GM19397 (cell line): Measurements from ENCODE around the gene PHIP.
"Not testable (repeated sequence)": the region's sequence is repeated elsewhere in the genome, so short reads cannot be mapped to it uniquely, and the experiment has no call there.

Experiments used
- ATAC-seq: cut with Tn5 transposase; IDR thresholded peaks from one replicate; pipeline ENCODE4 v1.9.1; 2021; ENCODE audit warnings: mild to moderate bottlenecking, moderate library complexity; ENCODE audit not compliant: unreplicated experiment

The PHIP gene

GRCh38 chr6:78942446-78942845 is 135.6 kb downstream of the PHIP start:
- ATAC-seq: no peak

- no peak for ATAC-seq
These were observed 141.5 kb downstream of the PHIP start for GRCh38 chr6:78936515-78936914.

DNA sequence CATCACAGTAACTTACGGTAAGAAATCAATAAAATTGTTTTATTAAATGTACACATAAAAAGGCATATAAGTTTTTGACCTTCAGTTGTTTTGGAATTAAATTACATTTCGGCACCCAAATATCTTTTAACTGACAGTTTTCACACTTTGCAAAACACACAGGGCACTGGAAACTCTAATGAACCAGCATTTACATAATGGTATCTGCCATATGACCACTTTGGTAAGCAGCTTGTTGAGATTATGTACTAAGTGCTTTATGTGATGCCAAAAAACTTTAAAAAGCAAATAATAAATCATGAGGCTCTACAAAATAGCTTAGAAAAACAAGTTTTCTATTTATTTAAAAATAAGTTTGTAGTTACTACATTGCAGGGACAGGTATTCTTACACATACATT is 142.5 kb downstream of the PHIP start:
- ATAC-seq: no peak

DNA sequence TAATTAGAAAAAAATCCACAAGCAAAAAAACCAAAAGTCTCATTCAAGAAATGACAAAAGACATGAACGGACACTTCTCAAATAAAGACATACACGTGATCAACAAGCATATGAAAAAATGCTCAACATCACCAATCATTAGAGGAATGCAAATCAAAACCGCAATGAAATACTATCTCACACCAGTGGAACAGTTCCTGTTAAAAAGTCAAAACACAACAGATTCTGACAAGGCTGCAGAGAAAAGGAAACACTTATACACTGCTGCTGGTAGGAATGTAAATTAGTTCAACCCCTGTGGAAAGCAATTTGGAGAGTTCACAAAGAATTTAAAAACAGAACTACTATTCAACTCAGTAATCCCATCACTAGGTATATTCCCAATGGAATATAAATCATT is 152.7 kb downstream of the PHIP start:
- ATAC-seq: no peak

- ATAC-seq: not testable (repeated sequence)
These were observed 156.9 kb downstream of the PHIP start for GRCh38 chr6:78921168-78921567.

DNA sequence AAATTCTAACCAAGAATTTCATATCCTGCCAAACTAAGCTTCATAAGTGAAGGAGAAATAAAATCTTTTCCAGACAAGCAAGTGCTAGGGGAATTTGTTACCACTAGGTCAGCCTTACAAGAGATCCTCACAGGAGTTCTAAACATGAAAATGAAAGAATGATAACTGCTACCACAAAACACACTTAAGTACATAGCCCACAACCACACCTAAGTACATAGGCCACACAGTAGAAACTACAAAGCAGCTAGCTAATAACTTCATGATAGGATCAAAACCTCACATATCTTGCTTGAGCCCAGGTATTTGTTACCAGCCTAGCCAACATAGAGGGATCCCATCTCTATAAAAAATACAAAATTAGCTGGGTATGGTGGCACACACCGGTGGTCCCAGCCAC is 160.3 kb downstream of the PHIP start:
- ATAC-seq: no peak

DNA sequence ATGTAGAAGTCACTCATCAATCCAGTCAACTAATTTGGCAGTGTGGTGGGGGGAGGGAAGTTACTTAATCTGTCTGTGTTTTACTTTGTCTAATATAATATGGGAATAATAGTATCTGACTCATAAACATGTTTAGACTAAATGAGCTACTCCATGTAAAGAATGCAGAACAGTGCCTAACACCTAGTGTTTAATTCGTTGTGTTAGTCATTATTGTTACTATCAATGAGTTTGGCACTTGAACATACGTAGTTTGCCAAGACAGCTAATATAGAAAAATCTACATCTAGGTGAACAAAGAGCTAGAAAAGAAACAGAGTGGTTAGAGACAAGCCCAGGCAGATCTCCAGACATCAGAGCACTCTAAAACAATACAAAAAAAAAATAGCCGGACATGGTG is 161.6 kb downstream of the PHIP start:
- no peak for ATAC-seq

DNA sequence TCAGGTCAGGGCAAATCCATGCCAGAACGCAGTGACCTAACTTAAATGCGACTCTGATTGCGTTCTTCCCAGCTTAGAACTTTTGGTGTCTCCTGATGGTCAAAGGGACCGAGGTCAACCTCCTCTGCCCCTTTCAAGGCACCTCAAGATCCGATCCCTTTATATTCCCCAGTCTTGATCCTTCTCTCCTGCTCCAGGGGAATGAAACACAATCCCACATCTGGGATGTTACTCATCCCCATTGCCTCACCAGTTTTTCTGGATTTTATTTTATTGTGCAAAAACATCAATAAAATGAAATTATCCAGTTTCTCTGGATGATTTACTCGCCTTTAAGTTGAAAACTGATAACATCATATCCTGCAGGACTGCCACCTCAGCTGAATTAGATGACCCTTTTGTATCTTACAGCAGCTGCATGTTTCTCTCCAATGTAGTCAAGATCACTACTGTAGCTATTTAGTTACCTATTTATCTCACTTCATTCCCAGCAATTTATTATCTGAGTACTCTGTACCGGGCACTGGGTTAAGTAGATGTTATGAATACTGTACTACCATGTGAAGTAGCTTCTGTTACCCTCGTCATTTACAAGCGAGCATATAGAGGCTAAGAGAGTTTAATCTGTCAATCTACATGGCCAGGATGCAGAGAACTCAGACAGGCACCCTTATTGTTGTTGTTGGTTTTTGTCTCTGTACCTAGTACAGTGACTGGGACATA is 166.7 kb downstream of the PHIP start:
- no peak for ATAC-seq

DNA sequence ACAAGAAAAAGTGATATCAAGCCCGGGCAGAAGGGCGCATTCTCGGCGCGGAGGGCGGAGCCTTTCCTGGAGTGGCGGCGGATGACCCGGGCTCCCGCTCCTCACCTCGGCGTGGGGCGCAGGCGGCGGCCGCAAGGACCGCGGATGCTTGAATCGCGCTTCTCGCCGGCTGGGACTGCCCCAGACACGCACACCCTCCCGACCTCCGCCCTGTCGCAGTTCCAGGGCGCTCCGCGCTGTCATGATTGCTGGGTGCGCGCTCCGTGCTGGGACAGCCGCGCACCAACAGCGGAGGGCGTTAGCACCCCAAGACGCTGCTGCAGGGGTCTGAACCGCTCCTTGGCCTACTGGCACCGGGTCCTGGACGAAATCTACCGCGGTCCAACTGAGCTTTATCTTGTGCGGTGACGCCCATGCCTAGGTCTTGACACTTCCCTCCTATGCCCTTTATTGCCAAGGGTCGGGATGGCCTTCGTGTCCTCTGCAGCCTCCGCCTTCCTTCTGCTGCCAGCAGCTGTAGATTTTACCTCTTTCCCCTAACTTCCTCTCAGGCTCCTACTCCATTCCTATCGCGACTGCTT is 167.4 kb downstream of the PHIP start:
- ATAC-seq: peak; percentile 77

DNA sequence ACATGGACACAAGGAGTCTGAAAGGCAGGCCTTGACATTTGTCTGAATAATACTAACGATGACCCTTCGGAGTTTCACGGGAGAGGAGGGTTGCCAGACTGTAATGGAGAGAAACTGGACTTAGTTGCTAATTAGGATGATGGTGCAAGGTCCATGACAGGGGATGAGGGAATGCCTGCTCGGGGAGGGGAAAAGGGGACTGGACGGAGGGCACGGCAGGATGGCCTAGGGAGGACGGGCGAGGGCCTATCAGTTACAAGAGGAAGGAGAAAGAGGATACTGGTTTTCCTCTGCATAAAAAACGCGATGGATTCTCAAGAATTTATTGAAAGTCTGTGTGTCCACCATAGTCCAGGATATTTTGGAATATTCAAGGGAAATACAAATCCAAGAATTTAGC is 168.0 kb downstream of the PHIP start:
- no peak for ATAC-seq

DNA sequence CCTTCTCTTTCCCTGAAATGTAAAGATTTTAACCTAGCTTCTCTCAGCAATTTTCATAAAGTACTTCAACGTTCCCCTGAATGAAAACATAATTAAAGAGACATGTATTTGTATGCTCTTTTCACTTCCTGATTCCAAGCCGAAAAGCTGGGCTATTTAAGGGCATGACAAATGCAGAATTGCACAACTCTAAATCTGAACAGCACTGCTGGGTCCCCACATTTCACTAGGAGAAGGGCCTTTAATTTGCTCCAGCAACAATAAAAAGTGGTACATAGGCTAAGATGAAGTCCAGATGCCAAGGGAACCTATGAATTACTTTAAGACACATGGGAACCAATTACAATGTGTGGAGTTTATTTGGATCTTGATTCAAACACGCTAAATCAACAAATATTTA is 168.7 kb downstream of the PHIP start:
- no peak for ATAC-seq

- ATAC-seq: no peak
These were observed 169.4 kb downstream of the PHIP start for GRCh38 chr6:78908621-78909020.

DNA sequence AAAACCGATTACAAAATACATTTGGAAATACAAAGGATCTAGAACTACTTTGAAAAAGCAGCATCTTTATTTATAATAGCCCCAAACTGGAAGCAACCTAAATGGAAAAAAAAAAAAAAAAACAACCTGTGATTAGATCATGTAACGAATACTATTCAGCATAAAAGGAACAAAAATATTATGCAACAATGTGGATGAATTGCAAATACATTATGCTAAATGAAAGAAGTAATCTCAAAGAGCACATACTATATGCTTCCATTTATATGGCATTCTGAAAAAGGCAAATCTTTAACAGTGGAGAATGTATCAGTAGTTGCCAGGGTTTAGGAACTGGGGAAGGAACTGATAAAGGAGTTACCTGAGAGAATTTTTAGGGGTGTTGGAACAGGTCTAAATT is 181.8 kb downstream of the PHIP start:
- ATAC-seq: no peak

- ATAC-seq: not testable (repeated sequence)
These were observed 188.2 kb downstream of the PHIP start for GRCh38 chr6:78889901-78890300.
